ENCODE data around the gene RBP5.

RBP5 gene

DNA sequence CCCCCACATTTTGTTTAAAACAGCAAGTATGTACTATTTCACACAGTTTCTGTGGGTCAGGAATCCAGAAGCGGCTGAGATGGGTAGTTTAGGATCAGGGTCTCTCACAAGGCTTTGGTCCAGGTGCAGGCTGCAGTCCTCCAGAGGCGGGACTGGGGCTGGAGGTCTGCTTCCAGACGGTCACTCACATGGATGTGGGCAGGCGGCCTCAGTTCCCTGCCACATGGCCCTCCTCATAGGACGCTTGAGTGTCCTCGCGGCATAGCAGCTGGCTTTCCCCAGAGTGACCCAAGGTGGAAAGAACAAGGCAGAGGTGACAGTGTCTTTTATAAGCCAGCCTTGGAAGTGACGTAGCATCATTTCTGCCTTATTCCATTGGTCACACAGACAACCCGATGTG, 11.8 kb downstream of the RBP5 start (continued):
- no peak for TF ChIP-seq ZNF488 (tag by site-specific recombination; IDR thresholded peaks at IDR 0.05)

DNA sequence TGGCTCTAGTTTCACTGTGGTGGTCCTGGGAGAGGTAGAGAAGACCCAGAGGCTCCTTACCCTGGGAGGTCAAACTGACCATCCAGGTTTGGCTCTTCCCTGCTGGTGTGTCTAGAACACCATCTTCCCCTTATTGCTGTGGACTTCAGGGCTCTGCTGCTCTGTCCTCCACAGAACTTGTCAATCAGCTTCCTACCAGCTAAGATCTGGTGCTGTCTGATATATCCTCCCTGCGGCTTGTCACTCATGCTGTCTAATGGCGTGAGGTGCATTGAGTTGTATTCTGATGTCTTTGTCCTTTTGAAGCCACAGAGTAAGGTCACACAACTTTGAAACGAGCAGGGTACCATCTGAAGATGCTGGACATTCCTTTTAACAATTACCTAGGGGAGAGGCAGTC, 12.5 kb downstream of the RBP5 start:
- ChIA-PET POLR2A (no interaction called here), CTCF (interaction anchor here (1.4 kb wide), 1 partner anchor 9 kb away, joined by 3 read pairs; no protein-coding TSS in a partner anchor)
- H3K36me3 ChIP-seq (ENCODE audit: control insufficient read depth in 2 of 2, insufficient read depth in 1 of 2, low read length in 2 of 2), result peaks cover 0 to 3% of the 10 kb centered on the region in 2 experiments; a peak in 1 of 3 replicates
- no peak overlapping the region for H3K4me3 ChIP-seq (ENCODE audit: low read depth, low read length)
- H3K4me1 ChIP-seq (ENCODE audit: control insufficient read depth, insufficient read depth, low read length), result no peaks in the 10 kb centered on the region
- no peak for TF ChIP-seq BCL6B (tag by site-specific recombination; IDR thresholded peaks at IDR 0.05)
- no peak for TF ChIP-seq ZBTB1 (tag by site-specific recombination; IDR thresholded peaks at IDR 0.05)
- no peak for TF ChIP-seq ZFP37 (tag by site-specific recombination; IDR thresholded peaks at IDR 0.05)
- TF ChIP-seq ZNF114 (tag by site-specific recombination; IDR thresholded peaks at IDR 0.05), result no peak
- TF ChIP-seq ZNF175 (tag by site-specific recombination; IDR thresholded peaks at IDR 0.05), result no peak
- no peak for TF ChIP-seq ZXDB (tag by site-specific recombination; IDR thresholded peaks at IDR 0.05)
- no peak for TF ChIP-seq KLF16 (tag by site-specific recombination; IDR thresholded peaks at IDR 0.05)
- no peak for TF ChIP-seq ZNF624 (tag by site-specific recombination; IDR thresholded peaks at IDR 0.05)
- no peak overlapping the region for H3K27ac ChIP-seq (ENCODE audit: extremely low read depth, low read depth, low read length)
- no peaks in the 10 kb centered on the region for H3K9me3 ChIP-seq (ENCODE audit: control insufficient read depth, insufficient read depth, low read depth, low read length)

- TF ChIP-seq ZNF155 (tag by site-specific recombination; IDR thresholded peaks at IDR 0.05) (no peak), ZNF558 (tag by site-specific recombination; IDR thresholded peaks at IDR 0.05) (no peak), WT1 (tag by site-specific recombination; IDR thresholded peaks at IDR 0.05) (no peak), GFI1B (tag by site-specific recombination; IDR thresholded peaks at IDR 0.05) (no peak), GLI4 (tag by site-specific recombination; IDR thresholded peaks at IDR 0.05) (no peak)
- TF ChIP-seq, protein P1, sequence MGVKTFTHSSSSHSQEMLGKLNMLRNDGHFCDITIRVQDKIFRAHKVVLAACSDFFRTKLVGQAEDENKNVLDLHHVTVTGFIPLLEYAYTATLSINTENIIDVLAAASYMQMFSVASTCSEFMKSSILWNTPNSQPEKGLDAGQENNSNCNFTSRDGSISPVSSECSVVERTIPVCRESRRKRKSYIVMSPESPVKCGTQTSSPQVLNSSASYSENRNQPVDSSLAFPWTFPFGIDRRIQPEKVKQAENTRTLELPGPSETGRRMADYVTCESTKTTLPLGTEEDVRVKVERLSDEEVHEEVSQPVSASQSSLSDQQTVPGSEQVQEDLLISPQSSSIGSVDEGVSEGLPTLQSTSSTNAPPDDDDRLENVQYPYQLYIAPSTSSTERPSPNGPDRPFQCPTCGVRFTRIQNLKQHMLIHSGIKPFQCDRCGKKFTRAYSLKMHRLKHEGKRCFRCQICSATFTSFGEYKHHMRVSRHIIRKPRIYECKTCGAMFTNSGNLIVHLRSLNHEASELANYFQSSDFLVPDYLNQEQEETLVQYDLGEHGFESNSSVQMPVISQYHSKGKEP (tag by site-specific recombination; IDR thresholded peaks at IDR 0.05), result no peak
- Histone ChIP-seq H3K4me3 (ENCODE audit: low read depth, low read length) (no peak overlapping the region), H3K36me3 (ENCODE audit: control insufficient read depth in 2 of 2, insufficient read depth in 1 of 2, low read length in 2 of 2) (peaks cover 0 to 3% of the 10 kb centered on the region in 2 experiments; a peak in 1 of 3 replicates), H3K4me1 (ENCODE audit: control insufficient read depth, insufficient read depth, low read length) (no peaks in the 10 kb centered on the region), H3K9me3 (ENCODE audit: control insufficient read depth, insufficient read depth, low read depth, low read length) (no peaks in the 10 kb centered on the region), H3K27ac (ENCODE audit: extremely low read depth, low read depth, low read length) (no peak overlapping the region)
- ChIA-PET CTCF (interaction anchor here (0.6 to 2.7 kb wide), 2 partner anchors 10 to 48 kb away, joined by 7 to 14 read pairs; no protein-coding TSS in a partner anchor), POLR2A (no interaction called here)
Observed at GRCh38 chr12:7114851-7115250, 13.8 kb downstream of the RBP5 start.

GRCh38 chr12:7114008-7114407, 14.7 kb downstream of the RBP5 start:
- ChIA-PET CTCF (interaction anchor here (0.6 to 4.0 kb wide), 21 partner anchors 9 to 777 kb away, joined by 3 to 46 read pairs (median 4); partner anchors contain the start of genes C12orf57, C1R and RNU7-1), POLR2A (interaction anchor here (1.5 kb wide), 1 partner anchor 169 kb away, joined by 5 read pairs; no protein-coding TSS in a partner anchor)

More at GRCh38 chr12:7114008-7114407, 14.7 kb downstream of the RBP5 start:
- no peaks in the 10 kb centered on the region for H3K4me1 ChIP-seq (ENCODE audit: control insufficient read depth, insufficient read depth, low read length)
- TF ChIP-seq ZNF777 (tag by site-specific recombination; IDR thresholded peaks at IDR 0.05; ENCODE audit: borderline replicate concordance) (no peak), ZNF776 (tag by site-specific recombination; IDR thresholded peaks at IDR 0.05; ENCODE audit: borderline replicate concordance) (no peak), ZNF660 (tag by site-specific recombination; IDR thresholded peaks at IDR 0.05) (no peak), ZNF707 (tag by site-specific recombination; IDR thresholded peaks at IDR 0.05) (no peak), ZNF433 (tag by site-specific recombination; IDR thresholded peaks at IDR 0.05; ENCODE audit: low read depth) (no peak), ZBTB11 (tag by site-specific recombination; conservative IDR thresholded peaks at IDR 0.05; ENCODE audit: low read depth) (no peak)
- H3K36me3 ChIP-seq (ENCODE audit: control insufficient read depth in 2 of 2, insufficient read depth in 1 of 2, low read length in 2 of 2), result peaks cover 0 to 3% of the 10 kb centered on the region in 2 experiments; a peak in 1 of 3 replicates
- no peaks in the 10 kb centered on the region for H3K9me3 ChIP-seq (ENCODE audit: control insufficient read depth, insufficient read depth, low read depth, low read length)
- H3K4me3 ChIP-seq (ENCODE audit: low read depth, low read length), result no peak overlapping the region
- H3K27ac ChIP-seq (ENCODE audit: extremely low read depth, low read depth, low read length), result no peak overlapping the region
